NCI-H1436 (cell line): ENCODE results near the gene WFIKKN2.

ENCODE experiments used
- DNase-seq: peaks from one replicate; lab custom pipeline; 2025; lab: John Stamatoyannopoulos, UW

WFIKKN2 gene

DNA sequence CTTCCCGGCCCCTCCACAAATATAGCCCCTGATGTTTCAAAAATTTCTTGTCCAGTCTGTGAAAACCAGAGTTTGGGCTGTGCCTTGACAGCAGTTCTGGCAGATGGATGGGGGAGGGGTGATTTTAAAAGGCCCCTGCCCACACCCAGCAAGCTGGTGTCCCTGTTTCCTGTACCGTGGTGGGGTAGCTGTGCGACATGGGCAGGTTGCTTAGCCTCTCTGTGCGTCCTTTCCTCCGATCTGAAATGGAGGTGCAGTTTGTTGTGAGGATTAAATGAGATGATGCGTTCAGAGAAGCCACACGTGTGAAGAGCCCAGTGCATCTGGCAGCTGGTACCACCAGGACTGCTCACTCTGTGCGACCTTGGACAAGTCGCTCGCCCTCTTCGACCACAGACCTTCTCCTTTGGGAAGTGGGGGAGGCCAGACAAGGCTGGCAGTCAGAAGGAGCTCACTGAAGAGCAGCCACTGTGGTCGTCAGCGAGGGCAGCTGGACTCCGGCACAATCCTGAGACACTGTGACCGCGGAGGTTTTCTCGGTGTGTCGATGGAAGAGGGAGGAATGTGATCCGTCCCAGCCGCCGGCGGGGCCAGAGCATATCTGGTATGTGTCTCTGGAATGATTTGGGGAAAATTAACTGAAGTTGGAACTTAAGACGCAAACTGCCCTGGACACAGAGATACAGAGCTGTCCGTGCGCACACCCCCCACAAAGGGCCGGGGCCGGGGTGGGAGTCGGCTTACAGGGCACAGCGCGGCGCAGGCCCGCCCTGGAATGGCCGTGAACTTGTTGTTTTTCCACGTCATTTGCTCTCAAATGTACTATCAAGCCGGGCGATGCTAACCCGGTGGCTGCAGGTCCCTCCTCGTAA, 721 bp upstream of the WFIKKN2 start:
- DNase-seq = no peak

DNA sequence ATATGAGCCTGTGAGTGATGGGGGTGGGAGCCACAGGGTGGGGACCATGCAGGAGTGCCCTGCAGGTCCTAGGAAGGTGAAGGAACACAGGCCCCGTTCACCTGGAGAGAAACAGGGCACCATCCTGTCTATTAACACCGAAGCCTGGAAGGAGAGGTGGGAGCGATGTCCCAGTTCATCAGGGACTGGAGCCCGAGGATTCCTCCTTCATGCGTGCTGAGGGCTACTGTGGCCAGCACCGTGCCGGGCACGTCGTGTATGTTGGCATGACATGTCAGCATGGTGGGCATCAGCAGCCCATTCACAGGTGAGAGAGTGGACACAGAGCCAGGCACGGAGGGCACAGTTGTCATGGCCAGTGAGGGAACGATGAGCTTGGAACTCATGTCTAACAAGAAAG, 1.4 kb downstream of the WFIKKN2 start:
- DNase-seq = no peak

DNA sequence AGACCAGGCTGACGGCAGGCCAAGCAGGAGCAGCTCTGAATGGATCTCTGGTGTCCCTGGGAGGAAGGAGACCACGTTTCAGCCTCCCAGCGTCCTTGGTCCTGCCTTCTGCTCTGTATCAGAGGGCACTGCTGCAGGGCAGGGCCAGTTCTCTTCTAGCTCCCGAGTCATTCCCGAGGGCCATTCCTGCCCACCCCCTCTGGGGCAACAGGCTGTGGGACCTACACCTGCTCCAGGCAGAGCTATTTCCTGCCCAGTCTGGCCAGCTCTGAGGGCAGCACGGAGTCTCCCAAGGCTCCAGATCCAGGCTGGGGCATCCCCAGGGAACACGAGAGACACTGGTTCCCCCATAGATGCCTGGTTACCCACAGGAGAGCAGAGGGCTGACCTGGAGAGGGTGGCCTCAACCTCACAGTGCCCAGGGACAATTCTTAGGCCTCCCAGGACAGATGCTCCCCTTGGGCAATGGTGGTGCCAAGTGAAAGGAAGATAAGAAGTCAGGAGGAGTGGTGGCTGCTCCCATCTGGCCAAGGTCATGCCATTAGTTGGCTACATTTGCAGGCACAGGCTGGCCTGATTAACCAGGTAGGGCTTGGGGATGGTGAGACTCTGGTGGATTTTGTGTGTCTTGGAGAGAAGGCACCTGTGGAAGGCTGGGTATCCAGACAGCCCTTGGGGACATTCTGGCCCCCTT, 2.0 kb downstream of the WFIKKN2 start:
- no peak for DNase-seq

DNA sequence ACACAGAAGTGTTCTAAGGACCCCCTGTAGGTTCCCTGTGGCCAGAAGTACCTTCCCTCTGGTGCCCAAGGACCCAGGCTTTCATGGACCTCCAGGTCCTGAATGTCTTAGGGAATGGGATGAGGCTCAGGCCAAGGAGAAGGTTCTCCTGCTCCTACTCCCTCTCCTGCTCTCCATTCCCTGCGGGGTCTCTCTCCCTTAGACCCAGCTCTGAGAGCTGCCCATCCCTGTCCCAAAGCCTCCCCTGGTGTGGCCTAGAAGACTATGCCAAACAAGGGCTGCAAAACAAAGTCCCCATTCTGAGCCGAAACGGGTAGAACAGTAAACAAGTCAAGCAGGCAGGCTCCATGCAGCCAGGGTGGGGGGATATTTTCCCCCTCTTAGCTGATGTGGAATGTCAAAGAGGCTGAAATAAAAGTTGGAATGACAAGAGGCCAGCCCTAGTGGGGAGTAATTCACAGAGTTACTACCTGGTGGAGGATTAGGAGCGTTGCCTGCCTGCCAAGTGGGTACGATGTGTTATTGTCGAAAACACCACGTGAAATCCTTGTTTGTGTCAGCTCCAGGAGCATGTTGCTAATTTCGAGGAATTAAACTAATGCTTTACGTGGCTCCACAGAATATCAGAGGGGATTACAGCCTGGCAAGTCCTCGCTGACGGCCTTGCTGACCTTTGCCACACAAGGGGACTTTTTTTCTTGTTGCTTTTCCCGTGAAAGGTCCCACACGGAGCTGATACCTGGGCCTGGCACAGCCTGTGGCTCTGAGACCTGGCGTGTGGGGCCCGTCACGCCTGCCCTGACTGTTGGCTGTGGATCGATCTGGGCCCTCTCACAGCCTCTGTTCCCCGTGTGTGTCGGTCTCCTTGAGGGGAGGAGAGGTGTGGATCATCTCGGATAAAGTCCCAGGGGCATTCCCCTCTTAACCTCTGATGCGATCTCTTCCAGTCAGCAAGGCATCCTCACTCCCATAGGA, 2.9 kb downstream of the WFIKKN2 start:
- DNase-seq = no peak

DNA sequence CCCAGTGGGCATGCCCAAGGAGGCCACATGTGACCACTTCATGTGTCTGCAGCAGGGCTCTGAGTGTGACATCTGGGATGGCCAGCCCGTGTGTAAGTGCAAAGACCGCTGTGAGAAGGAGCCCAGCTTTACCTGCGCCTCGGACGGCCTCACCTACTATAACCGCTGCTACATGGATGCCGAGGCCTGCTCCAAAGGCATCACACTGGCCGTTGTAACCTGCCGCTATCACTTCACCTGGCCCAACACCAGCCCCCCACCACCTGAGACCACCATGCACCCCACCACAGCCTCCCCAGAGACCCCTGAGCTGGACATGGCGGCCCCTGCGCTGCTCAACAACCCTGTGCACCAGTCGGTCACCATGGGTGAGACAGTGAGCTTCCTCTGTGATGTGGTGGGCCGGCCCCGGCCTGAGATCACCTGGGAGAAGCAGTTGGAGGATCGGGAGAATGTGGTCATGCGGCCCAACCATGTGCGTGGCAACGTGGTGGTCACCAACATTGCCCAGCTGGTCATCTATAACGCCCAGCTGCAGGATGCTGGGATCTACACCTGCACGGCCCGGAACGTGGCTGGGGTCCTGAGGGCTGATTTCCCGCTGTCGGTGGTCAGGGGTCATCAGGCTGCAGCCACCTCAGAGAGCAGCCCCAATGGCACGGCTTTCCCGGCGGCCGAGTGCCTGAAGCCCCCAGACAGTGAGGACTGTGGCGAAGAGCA, 4.4 kb downstream of the WFIKKN2 start:
- no peak for DNase-seq

DNA sequence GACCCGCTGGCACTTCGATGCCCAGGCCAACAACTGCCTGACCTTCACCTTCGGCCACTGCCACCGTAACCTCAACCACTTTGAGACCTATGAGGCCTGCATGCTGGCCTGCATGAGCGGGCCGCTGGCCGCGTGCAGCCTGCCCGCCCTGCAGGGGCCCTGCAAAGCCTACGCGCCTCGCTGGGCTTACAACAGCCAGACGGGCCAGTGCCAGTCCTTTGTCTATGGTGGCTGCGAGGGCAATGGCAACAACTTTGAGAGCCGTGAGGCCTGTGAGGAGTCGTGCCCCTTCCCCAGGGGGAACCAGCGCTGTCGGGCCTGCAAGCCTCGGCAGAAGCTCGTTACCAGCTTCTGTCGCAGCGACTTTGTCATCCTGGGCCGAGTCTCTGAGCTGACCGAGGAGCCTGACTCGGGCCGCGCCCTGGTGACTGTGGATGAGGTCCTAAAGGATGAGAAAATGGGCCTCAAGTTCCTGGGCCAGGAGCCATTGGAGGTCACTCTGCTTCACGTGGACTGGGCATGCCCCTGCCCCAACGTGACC, 5.0 kb downstream of the WFIKKN2 start:
- DNase-seq = no peak

DNA sequence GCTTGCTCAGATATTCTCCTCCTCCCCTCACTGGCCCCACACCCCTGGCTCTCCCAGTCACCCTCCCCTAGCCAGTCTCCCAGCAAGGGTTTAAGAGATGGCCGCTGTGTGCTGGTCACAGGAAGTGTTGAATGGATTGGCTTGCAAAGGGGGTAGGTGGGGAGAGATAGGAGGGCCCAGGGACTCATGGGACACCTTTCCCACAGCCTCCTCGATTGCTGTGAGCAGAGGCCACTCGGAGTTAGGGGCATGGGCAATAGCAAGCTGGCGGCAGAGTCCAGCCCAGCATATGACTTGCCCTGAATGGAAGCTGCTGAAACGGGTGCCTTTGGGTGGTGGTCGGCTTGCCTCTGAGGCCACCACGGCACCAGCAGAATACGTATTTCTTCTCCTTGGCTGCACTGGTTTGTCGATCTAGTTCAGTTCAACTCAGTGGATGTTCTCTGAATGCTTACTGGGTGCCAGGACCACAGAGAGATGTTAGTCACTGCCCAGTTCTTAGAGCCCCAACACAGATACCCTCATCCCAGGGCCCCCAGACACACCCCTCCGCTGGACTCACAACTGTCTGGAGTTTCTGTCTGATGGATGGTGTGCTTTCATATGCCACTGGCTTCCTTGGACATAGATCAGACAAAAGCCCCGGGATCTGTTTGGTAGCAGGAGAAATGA, 6.0 kb downstream of the WFIKKN2 start:
- DNase-seq = no peak

DNA sequence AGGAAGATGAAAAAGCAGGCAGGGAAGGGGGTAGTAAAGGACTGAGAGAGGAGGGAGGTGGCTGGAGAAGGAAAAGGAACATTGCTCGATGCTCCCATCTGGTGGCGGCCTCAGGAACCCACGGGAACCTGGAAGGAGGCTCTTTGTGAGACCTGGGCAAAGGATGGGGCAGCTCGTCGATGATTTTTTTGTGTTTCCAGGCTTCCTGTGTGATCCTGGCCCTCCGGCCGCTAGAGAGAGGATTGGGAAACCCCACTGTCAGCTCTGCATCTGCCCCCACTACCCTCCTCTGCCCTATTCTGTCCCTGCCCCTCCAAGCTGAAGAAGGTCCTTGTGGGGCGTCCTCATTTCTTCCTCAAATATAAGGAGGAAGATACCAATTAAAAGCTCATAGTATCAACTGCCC, 6.6 kb downstream of the WFIKKN2 start:
- DNase-seq = peak; percentile 80

DNA sequence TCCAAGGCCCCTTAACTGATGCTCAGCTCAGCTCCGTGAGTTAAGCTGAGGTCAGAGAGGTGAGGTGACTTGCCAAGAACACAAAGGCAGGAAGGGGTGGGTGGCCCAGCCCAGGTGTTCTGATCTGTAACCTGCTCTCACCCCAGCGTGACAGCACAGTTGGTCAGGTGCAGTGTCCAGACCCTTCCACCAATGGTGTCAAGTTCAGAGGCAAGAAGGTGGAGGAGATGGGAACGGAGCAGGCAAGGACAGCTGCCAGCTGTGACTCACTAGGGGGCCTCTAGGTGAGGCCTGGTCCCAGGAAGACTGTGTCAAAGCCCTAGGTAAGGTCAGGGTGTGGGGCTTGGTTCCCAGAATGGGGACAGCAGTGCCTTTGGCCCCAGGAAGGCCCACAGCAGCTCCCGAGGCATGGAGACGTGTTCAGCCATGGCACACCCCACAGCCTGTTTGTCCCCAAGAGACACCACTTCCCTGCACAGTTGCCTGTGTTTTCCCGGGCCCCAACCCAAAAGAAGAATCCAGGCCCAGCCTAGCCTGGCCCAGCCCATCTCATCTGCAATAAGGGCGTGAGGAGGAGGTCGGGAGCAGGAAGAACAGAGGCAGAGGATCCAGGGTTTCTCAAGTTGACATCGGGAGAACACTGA, 7.2 kb downstream of the WFIKKN2 start:
- no peak for DNase-seq

DNA sequence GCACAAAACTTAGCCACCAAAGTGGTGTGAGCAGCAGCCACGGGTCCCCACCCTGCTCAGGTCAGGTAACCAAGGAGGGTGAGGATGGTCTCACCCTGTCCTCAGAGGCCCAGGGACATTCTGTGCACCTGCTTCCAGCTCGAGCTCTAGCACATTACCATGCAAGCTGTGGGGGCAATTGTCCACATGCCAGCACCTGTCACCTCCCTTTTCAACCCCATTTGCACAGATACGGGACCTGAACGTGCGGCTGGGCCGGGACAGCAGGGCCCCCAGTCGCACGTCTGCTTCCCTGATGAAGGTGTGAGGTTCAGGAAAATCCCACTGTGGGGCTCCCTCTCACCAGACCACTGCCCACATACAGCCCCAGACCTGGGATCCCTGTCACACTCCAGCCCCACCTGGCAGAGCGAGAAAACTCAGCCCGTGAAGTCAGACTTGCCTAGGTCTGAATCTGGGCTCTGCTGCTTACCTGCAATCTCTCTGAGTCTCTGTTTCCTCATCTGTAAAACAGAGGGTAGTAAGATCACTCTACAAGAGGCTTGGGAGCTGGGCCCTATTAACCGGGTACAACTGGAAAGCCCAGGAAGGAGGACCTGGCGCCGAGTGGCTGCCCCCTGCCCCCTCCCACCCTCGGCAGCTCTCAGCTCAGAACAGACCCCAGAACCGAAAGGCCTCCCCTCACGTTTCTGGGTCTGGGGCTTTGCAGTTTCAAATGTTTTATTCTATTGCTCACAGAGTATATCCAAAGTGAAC, 7.9 kb downstream of the WFIKKN2 start:
- DNase-seq = no peak

DNA sequence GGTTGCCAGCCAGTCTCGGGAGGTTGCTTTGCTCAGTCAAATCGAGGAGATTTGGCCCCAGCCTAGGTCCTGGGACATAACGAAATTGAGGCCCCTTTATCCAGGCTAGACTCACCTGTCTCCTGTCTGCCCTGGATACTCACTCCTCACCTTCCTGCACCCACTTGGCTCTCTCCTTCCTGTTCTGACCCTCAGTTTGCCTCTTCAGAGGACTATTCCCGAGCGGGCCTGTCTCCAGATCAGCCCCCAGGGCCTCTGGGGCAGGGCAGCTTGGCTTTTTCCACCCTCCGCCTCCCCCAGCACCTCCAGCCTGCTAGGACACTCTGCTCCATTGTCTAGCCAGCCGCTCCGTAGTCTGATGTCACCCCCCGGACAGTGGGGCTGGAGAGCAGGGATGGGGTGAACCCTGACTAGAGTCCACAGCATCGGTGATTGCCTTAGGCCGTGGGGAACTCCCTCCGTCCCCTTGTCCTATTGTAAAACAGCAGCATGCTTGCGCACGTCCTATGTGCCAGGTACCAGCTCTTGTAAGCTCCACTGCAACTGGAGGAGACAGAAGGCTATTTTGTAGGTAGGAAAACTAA, 8.8 kb downstream of the WFIKKN2 start:
- DNase-seq = no peak

DNA sequence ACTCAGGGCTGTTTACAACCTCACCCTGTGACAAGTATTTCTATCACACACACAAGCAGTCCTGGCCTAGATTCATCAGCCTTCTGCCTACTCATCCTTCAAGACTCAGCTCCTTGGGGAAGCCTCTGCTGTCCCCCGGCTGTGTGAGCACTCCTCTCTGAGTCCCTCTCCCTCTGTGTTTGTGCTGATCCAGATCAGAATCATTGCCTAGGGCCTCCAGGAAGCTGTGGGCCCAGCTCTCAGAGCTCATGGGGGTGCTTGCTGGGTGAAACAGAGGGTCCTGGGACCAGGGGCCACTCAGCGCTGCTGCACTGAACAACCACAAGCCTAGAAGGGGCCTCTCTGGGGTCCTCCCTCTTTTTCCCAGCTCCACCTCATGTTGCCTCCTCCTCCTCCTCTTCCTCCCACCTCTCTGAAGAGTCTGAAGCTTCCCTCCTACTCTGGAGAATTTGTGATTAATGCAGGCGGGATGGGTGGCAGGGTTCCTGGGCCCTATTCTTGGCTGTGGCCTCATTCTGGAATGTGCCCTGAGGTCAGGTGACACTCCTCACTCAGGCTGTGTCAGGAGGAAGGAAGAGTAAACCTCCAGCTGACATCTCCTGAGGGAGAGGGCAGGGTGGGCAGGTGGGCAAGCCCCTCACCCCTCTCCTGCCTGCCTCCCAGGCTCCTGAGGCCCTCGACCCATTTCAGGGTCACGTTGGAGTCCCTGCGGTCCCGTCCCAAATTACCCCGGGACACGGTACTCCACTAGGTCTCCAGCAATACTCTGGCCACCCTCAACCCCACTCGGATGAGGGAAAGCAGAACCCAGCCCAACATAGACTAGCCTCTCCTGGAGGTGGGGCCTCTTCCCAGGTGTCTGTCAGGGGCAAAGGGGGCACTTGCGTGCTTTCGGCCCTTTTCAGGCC, 10.1 kb downstream of the WFIKKN2 start:
- no peak for DNase-seq

DNA sequence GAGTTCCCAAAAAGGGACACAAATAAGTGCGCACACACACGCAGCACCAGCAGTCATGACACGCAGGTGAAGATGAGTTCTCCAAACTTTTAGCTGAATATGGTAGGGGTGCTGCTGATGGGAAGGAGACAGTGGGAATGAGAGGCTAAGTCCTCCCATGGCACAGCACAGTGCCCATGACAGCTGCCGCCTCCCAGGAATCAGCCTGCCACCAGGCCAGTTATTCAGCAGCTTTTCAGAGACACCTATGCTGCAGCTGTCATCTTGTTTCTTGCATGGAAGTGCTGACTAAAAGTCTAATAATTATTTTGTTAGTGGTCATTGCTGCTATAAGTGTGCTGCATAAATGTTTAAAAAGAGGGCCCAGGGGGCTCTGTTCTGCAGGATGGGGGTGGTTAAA, 12.2 kb downstream of the WFIKKN2 start:
- DNase-seq = no peak

DNA sequence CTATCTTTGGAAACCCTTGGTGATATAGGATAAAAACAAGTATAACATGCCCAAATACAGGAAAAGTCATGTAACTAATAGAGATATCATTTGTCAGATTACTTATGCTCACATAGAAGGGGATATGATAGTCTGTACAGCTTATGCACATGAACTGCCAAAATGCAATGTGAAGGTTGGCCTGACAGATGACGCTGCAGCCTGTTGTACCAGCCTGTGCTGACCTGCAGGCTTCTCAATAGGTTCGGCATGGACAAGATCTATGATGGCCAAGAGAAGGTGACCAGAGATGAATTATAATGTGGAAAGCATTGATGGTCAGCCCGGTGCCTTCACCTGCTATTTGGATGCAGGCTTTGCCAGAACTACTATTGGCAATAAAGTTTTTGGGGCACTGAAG, 12.7 kb downstream of the WFIKKN2 start:
- no peak for DNase-seq

DNA sequence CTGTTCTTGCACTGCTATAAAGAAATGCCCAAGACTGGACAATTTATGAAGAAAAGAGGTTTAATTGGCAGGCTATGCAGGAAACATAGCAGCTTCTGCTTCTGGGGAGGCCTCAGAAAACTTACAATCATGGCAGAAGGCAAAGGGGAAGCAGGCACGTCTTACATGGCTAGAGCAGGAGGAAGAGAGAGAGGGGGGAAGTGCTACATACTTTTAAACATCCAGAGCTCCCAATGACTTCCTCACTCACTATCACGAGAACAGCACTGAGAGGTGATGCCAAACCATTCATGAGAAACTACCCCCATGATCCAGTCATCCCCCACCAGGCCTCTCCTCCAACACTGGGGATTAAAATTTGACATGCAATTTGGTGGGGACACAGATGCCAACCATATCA, 13.3 kb downstream of the WFIKKN2 start:
- DNase-seq = no peak

DNA sequence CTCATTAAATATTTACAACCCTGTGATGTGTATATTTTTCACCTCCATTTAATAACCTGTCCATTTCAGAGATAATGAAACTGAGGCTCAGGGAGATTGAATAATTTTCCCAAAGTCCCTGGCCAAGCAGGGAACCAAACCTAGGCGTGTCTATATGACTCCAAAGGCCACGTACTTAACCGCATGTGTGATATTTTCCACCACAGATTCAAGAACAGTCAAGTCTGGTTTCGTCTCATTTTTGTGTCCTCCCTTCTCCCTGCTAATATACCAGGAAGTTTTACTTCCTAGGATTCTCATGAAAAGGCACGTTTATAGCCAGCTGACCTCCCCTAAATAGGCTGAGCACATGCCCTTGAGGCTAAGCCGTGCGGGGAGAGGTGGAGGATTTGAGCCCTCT, 15.3 kb downstream of the WFIKKN2 start:
- no peak for DNase-seq

DNA sequence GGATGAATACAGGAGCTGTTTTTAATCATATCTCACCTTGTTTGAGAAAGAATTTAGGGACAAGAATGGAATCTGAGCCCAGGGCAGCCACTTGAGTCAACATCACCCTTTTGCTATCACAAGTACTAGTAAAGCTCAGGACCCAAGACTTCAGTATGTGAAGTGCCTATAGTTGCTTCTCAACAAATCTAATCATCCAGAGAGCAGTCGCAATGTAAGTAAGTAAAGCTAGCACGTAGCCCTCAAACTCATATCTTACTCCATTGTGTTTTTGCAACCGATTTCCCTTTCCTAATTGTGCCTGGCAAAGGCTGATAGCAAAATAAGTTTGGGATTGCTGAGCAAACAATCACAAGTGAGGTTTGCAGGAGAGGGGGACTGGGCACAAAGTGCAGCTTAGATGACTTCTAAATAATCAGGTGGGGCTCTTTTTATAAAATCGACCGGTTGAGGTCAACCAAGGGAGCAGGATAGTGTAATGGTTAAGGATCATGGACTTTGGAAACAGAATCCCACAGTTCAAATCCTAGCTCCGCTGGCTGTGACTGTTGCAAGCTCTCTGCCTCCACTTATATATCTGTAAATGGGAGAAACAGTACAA, 17.7 kb downstream of the WFIKKN2 start:
- no peak for DNase-seq

DNA sequence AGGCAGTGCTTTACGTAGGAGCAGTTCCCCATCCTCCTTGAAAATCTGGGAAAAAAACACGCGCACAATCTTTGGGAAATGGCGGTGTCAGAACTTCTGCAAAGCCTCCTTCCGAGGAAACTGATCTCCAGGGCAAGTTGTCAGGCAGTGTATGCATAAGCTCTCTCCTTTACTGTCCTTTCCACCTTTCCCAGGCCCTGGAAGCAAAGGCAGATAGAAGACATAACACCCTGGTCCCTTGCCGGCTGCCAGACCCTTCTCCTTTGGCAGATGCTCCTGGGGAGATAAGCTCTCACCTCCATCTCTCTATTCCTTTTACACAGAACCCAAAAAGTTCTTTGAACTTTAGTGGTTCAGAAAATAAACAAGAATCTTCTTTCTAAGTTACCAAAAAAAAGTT, 18.4 kb downstream of the WFIKKN2 start:
- DNase-seq = no peak
